ENCODE data around the gene IL5RA. TPM values are rescaled to one million over a fixed set of nuclear protein-coding genes. Genes with fewer than 3 reads are reported as not detected.

The IL5RA gene
- total and polyA plus RNA-seq, 10 of the 15 experiments (the other 5 are each of a cell fraction or from before 2014, with no cell fraction given), result 0.04 to 0.53 (median 0.14) TPM; not detected in 6

DNA sequence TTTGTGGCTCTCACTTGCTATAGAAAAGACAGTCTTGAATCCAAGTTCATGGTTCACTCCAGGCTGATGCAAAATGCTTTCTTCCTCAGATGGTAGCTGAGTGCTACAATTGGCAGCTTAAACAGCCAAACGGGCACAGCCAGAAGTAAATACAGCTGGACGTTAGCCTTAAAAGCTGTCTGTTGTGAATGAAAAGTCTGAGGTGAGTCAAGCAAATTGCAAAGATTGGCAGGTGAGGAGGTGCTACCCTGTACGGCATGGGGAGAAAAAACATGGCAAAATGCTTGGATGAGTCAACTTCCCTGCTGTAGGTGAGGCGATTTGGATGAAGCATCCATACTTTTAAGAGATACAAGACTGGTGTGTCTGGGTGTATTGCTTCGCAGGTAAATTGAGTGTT, 40.5 kb downstream of the IL5RA start:
- ChIA-PET POLR2A (no interaction called here), RAD21 (ENCODE audit: unreplicated experiment) (no interaction called here), CTCF (interaction anchor here (0.6 kb wide), 1 partner anchor 1238 kb away, joined by 3 read pairs; no protein-coding TSS in a partner anchor), SMC1A (ENCODE audit: uncharacterized antibody, unreplicated experiment) (no interaction called here)
- no peak for DNase-seq (ENCODE audit: low read depth, low spot score)
- no peaks in the 10 kb centered on the region for H3K9me3 ChIP-seq (replicated peaks; ENCODE audit: control insufficient read depth, insufficient read depth, low read length)
- no TSS peak for BruUV-seq (replicated peaks)
- no peak for TF ChIP-seq BHLHE40 (IDR thresholded peaks at IDR 0.05; ENCODE audit: borderline replicate concordance in 1 of 2, low read depth in 2 of 2, low read length in 1 of 2)
- TF ChIP-seq MEF2B (IDR thresholded peaks at IDR 0.05; ENCODE audit: partially characterized antibody, poor library complexity, severe bottlenecking), result no peak
- TF ChIP-seq RUNX3 (IDR thresholded peaks at IDR 0.05; ENCODE audit: low read length), result no peak
- TF ChIP-seq TCF7 (IDR thresholded peaks at IDR 0.05; ENCODE audit: borderline replicate concordance), result no peak
- intact Hi-C loops (cut with micrococcal nuclease; ENCODE audit: unreplicated experiment), result no loop called here
- no peak overlapping the region for H3K27ac ChIP-seq (ENCODE audit: control insufficient read depth, insufficient read depth)
- H4K20me1 ChIP-seq (ENCODE audit: control insufficient read depth, insufficient read depth), result no peaks in the 10 kb centered on the region
- ATAC-seq, result no peak
- no peaks in the 10 kb centered on the region for H3K79me2 ChIP-seq (ENCODE audit: control insufficient read depth, insufficient read depth, low read length)
- H3K4me2 ChIP-seq (ENCODE audit: control insufficient read depth, insufficient read depth), result no peak overlapping the region
- H3K27me3 ChIP-seq (replicated peaks in 1 of 2; ENCODE audit: control insufficient read depth in 2 of 2, insufficient read depth in 2 of 2, low read length in 1 of 2), result peaks cover 0 to 2% of the 10 kb centered on the region in 2 experiments; a peak in 1 of 4 replicates
- H3K36me3 ChIP-seq (ENCODE audit: control insufficient read depth in 2 of 2, insufficient read depth in 2 of 2, low read length in 1 of 2), result no peaks in the 10 kb centered on the region
- in situ Hi-C loops (cut with MboI), result no loop called here
- no peak overlapping the region for H3K4me3 ChIP-seq
- no peaks in the 10 kb centered on the region for H3K4me1 ChIP-seq (ENCODE audit: control insufficient read depth, insufficient read depth, low read length)
- no peak overlapping the region for H2AFZ ChIP-seq (ENCODE audit: control insufficient read depth, low read depth, low read length)
- H3K9ac ChIP-seq (ENCODE audit: control insufficient read depth, insufficient read depth, low read length), result no peak overlapping the region
- 73% methylated on average over 5 of the region's 5 CpGs for WGBS (ENCODE audit: insufficient coverage, insufficient replicate concordance, low lambda C conversion rate, missing lambda C conversion rate)
- FAIRE-seq, result no peak

DNA sequence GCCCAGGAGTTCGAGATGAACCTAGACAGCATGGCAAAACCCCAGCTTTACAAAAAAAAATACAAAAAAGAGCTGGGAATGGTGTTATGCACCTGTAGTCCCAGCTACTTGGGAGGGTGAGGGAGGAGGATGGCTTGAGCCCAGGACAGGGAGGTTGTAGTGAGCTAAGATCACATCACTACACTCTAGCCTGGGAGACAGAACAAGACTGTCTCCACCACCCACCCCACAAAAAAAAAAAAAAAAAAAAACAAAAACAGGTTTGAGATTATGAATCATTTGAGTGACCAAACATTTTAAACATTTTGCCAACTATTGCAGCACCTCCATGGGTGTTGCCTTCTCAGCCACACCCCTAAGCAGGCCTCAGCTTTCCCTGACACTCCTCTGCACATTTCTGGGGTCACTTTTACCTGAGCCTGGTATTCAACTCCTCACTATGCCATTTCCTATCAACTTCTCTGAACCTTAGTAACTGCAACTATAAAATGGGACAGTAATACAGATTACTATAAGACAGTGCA, 41.8 kb downstream of the IL5RA start:
- H3K27ac ChIP-seq (ENCODE audit: control insufficient read depth, insufficient read depth), result no peak overlapping the region
- no peak overlapping the region for H3K4me3 ChIP-seq
- no TSS peak for BruUV-seq (replicated peaks)
- ATAC-seq, result no peak
- no peak for DNase-seq (ENCODE audit: low read depth, low spot score)
- no peaks in the 10 kb centered on the region for H3K9me3 ChIP-seq (replicated peaks; ENCODE audit: control insufficient read depth, insufficient read depth, low read length)
- WGBS (ENCODE audit: insufficient coverage, insufficient replicate concordance, low lambda C conversion rate, missing lambda C conversion rate), result 33% methylated on average over 1 of the region's 1 CpG
- H3K36me3 ChIP-seq (ENCODE audit: control insufficient read depth in 2 of 2, insufficient read depth in 2 of 2, low read length in 1 of 2), result no peaks in the 10 kb centered on the region
- H3K79me2 ChIP-seq (ENCODE audit: control insufficient read depth, insufficient read depth, low read length), result no peaks in the 10 kb centered on the region
- ChIA-PET SMC1A (ENCODE audit: uncharacterized antibody, unreplicated experiment) (interaction anchor here (0.9 kb wide), 1 partner anchor 56 kb away, joined by 3 read pairs; no protein-coding TSS in a partner anchor), CTCF (no interaction called here), POLR2A (no interaction called here), RAD21 (ENCODE audit: unreplicated experiment) (no interaction called here)
- no peak overlapping the region for H2AFZ ChIP-seq (ENCODE audit: control insufficient read depth, low read depth, low read length)
- no peaks in the 10 kb centered on the region for H3K4me1 ChIP-seq (ENCODE audit: control insufficient read depth, insufficient read depth, low read length)
- intact Hi-C loops (cut with micrococcal nuclease; ENCODE audit: unreplicated experiment), result no loop called here
- no peak overlapping the region for H3K9ac ChIP-seq (ENCODE audit: control insufficient read depth, insufficient read depth, low read length)
- no peak overlapping the region for H3K4me2 ChIP-seq (ENCODE audit: control insufficient read depth, insufficient read depth)
- FAIRE-seq, result no peak
- in situ Hi-C loops (cut with MboI), result no loop called here
- peaks cover 0 to 2% of the 10 kb centered on the region in 2 experiments; a peak in 1 of 4 replicates for H3K27me3 ChIP-seq (replicated peaks in 1 of 2; ENCODE audit: control insufficient read depth in 2 of 2, insufficient read depth in 2 of 2, low read length in 1 of 2)
- TF ChIP-seq GATAD2B (conservative IDR thresholded peaks at IDR 0.05; ENCODE audit: low read depth), result no peak
- TF ChIP-seq WRNIP1 (IDR thresholded peaks at IDR 0.05; ENCODE audit: borderline replicate concordance, low read depth, low read length), result no peak
- TF ChIP-seq, protein P1, sequence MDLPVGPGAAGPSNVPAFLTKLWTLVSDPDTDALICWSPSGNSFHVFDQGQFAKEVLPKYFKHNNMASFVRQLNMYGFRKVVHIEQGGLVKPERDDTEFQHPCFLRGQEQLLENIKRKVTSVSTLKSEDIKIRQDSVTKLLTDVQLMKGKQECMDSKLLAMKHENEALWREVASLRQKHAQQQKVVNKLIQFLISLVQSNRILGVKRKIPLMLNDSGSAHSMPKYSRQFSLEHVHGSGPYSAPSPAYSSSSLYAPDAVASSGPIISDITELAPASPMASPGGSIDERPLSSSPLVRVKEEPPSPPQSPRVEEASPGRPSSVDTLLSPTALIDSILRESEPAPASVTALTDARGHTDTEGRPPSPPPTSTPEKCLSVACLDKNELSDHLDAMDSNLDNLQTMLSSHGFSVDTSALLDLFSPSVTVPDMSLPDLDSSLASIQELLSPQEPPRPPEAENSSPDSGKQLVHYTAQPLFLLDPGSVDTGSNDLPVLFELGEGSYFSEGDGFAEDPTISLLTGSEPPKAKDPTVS (IDR thresholded peaks at IDR 0.05; ENCODE audit: low read depth, low read length), result no peak
- TF ChIP-seq FOXK2 (IDR thresholded peaks at IDR 0.05), result no peak
- TF ChIP-seq KLF5 (IDR thresholded peaks at IDR 0.05; ENCODE audit: partially characterized antibody), result no peak
- no peaks in the 10 kb centered on the region for H4K20me1 ChIP-seq (ENCODE audit: control insufficient read depth, insufficient read depth)

All from GM12878 (cell line).